HepG2 (cell line): ENCODE results near the gene SOCS7. TPM values are rescaled to one million over a fixed set of nuclear protein-coding genes. Genes with fewer than 3 reads are reported as not detected.

Source experiments
- AGO1 ChIP-seq: fragments of 200-400 bp; formaldehyde crosslinking; IDR thresholded peaks from 2 replicates; pipeline ENCODE4 v1.6.1; 2017; ENCODE audit warnings: mild to moderate bottlenecking, low read depth, low read length, moderate library complexity; ENCODE audit not compliant: poor library complexity, severe bottlenecking
- CAMTA2 ChIP-seq: sonication (generic); formaldehyde crosslinking; IDR thresholded peaks from 2 replicates; pipeline ENCODE4 v1.4.0; 2020; ENCODE audit warnings: mild to moderate bottlenecking, missing genetic modification reagents, borderline replicate concordance
- E2F2 ChIP-seq: sonication (generic); formaldehyde crosslinking; IDR thresholded peaks from 2 replicates; pipeline ENCODE4 v1.4.0; 2020; ENCODE audit warnings: missing genetic modification reagents, borderline replicate concordance
- EEA1 ChIP-seq: sonication (generic); formaldehyde crosslinking; IDR thresholded peaks from 2 replicates; pipeline ENCODE4 v1.5.1; 2020; ENCODE audit warnings: mild to moderate bottlenecking, missing genetic modification reagents, borderline replicate concordance
- ELF3 ChIP-seq: IDR thresholded peaks from 2 replicates; pipeline ENCODE4 v1.6.1; 2016; ENCODE audit warnings: missing genetic modification reagents, missing compliant biosample characterization
- FLYWCH1 ChIP-seq: sonication (generic); formaldehyde crosslinking; IDR thresholded peaks from 2 replicates; pipeline ENCODE4 v1.8.1; 2023; ENCODE audit warnings: mild to moderate bottlenecking, missing genetic modification reagents
- HNF4G ChIP-seq, 2 experiments: sonication (generic) in 1 of 2; formaldehyde crosslinking in 1 of 2; IDR thresholded peaks; 2 replicates each; pipeline versions ENCODE4 v1.4.0 to v1.6.1; 2011 to 2020; ENCODE audit warnings: borderline replicate concordance in 2 of 2, low read depth in 2 of 2, mild to moderate bottlenecking in 2 of 2, low read length in 1 of 2, missing genetic modification reagents in 1 of 2, moderate library complexity in 1 of 2
- HNRNPK ChIP-seq: fragments of 200-400 bp; formaldehyde crosslinking; IDR thresholded peaks from 2 replicates; pipeline ENCODE4 v1.6.1; 2018; ENCODE audit warnings: low read length, low read depth, moderate library complexity, mild to moderate bottlenecking; ENCODE audit not compliant: poor library complexity, severe bottlenecking
- MAFF ChIP-seq: IDR thresholded peaks from 2 replicates; pipeline ENCODE4 v1.6.1; 2011; ENCODE audit warnings: low read depth, low read length, improper control_type of control experiment
- MAFG ChIP-seq: sonication (generic); formaldehyde crosslinking; IDR thresholded peaks from 2 replicates; pipeline ENCODE4 v1.5.1; 2020; ENCODE audit warnings: mild to moderate bottlenecking, missing genetic modification reagents
- NR0B2 ChIP-seq: sonication (generic); formaldehyde crosslinking; IDR thresholded peaks from 2 replicates; pipeline ENCODE4 v1.4.0; 2020; ENCODE audit warnings: mild to moderate bottlenecking, missing genetic modification reagents
- RAD21 ChIP-seq: fragments of 450-650 bp; formaldehyde crosslinking; IDR thresholded peaks from 2 replicates; pipeline ENCODE4 v1.5.0; 2020; ENCODE audit warnings: mild to moderate bottlenecking
- SKI ChIP-seq: fragments of 450-650 bp; IDR thresholded peaks from one replicate; pipeline ENCODE4 v1.6.1; 2018; ENCODE audit warnings: mild to moderate bottlenecking; ENCODE audit not compliant: partially characterized antibody
- SRSF9 ChIP-seq: fragments of 200-400 bp; formaldehyde crosslinking; IDR thresholded peaks from 2 replicates; pipeline ENCODE4 v1.6.1; 2018; ENCODE audit warnings: borderline replicate concordance, mild to moderate bottlenecking, low read depth, low read length; ENCODE audit not compliant: insufficient read depth, poor library complexity, severe bottlenecking
- ZNF253 ChIP-seq: sonication (generic); formaldehyde crosslinking; IDR thresholded peaks from 2 replicates; pipeline ENCODE4 v1.8.0; 2022; ENCODE audit warnings: mild to moderate bottlenecking, missing genetic modification reagents, borderline replicate concordance
- ZNF296 ChIP-seq: sonication (generic); formaldehyde crosslinking; conservative IDR thresholded peaks from 2 replicates; pipeline ENCODE4 v1.5.0; 2020; ENCODE audit warnings: mild to moderate bottlenecking, missing genetic modification reagents
- ZNF572 ChIP-seq: sonication (generic); formaldehyde crosslinking; IDR thresholded peaks from 2 replicates; pipeline ENCODE4 v1.5.1; 2020; ENCODE audit warnings: mild to moderate bottlenecking, missing genetic modification reagents
- ZNF652 ChIP-seq: IDR thresholded peaks from 2 replicates; pipeline ENCODE4 v1.6.1; 2016; ENCODE audit warnings: low read depth, borderline replicate concordance
- ZNF781 ChIP-seq: sonication (generic); formaldehyde crosslinking; IDR thresholded peaks from 2 replicates; pipeline ENCODE4 v1.5.1; 2020; ENCODE audit warnings: borderline replicate concordance, mild to moderate bottlenecking, missing genetic modification reagents; ENCODE audit errors: not compliant biosample characterization
- polyA plus RNA-seq, 8 experiments: library from polyadenylated mRNA; depleted of rRNA in 3 of 8; stranded (reverse) in 7 of 8; unstranded in 1 of 8; fragments of >200 nt; fragmentation: Illumina TruSeq in 4 of 8; extraction: Trizol in 4 of 8; gene quantifications; 2 replicates each; pipeline versions ENCODE4 v1.2.1 to v1.2.3, GENCODE V29; 2011 to 2016; ENCODE audit warnings: low read depth in 4 of 8, missing spikeins in 1 of 8, mixed read lengths in 1 of 8; ENCODE audit not compliant: insufficient read depth in 1 of 8
- total RNA-seq, 5 experiments: library from RNA; depleted of rRNA; stranded (reverse); fragments of >200 nt; fragmentation: Illumina TruSeq; extraction: Trizol; gene quantifications; 2 replicates each; pipeline ENCODE4 v1.2.3, GENCODE V29; 2016; ENCODE audit warnings: low read depth in 1 of 5

The SOCS7 gene
- total and polyA plus RNA-seq, 2 of the 13 experiments (the other 11 are each of a cell fraction or from before 2014, with no cell fraction given) = 19.2 to 24.2 TPM

GRCh38 chr17:38351412-38352222, at the start of gene SOCS7 (continued):
- TF ChIP-seq HNRNPK (no peak), ZNF253 (CRISPR knock-in tag) (no peak), ZNF652 (CRISPR knock-in tag) (peak; percentile 19; the same call in 1 of the 2 replicates), E2F2 (CRISPR knock-in tag) (peak; percentile 59; the same call in 1 of the 2 replicates), FLYWCH1 (no peak), NR0B2 (CRISPR knock-in tag) (peak; percentile 84), CAMTA2 (CRISPR knock-in tag) (no peak; the same call in 1 of the 2 replicates), ELF3 (CRISPR knock-in tag) (peak; percentile 70), SKI (peak; percentile 64), SRSF9 (no peak), ZNF296 (CRISPR knock-in tag) (no peak), HNF4G (IDR thresholded peaks at IDR 0.05; ENCODE audit: borderline replicate concordance, low read depth, low read length) (no peak), HNF4G (CRISPR knock-in tag; IDR thresholded peaks at IDR 0.05; ENCODE audit: borderline replicate concordance, low read depth) (no peak), ZNF781 (CRISPR knock-in tag) (peak; percentile 68), MAFG (no peak), MAFF (no peak; the same call in 1 of the 2 replicates), AGO1 (no peak), ZNF572 (CRISPR knock-in tag) (no peak), EEA1 (CRISPR knock-in tag) (peak; percentile 68; the same call in 1 of the 2 replicates), RAD21 (CRISPR knock-in tag) (peak; percentile 67)
